HUES64 (cell line): ENCODE measurements around the gene SFR1.

Source experiments
- H3K27ac ChIP-seq: 2 replicates; pipeline ENCODE4 v1.7.0; 2013; ENCODE audit warnings: low read depth, low read length, inconsistent platforms
- H3K27me3 ChIP-seq: 2 replicates; pipeline ENCODE4 v1.6.1; 2013; ENCODE audit warnings: mild to moderate bottlenecking, low read length; ENCODE audit not compliant: insufficient read depth
- H3K36me3 ChIP-seq: 2 replicates; pipeline ENCODE4 v1.6.1; 2013; ENCODE audit warnings: mild to moderate bottlenecking, low read length; ENCODE audit not compliant: insufficient read depth
- H3K4me1 ChIP-seq: 2 replicates; pipeline ENCODE4 v1.6.1; 2013; ENCODE audit warnings: mild to moderate bottlenecking, low read length, moderate library complexity; ENCODE audit not compliant: insufficient read depth
- H3K4me3 ChIP-seq: 2 replicates; pipeline ENCODE4 v1.5.1; 2013; ENCODE audit warnings: mild to moderate bottlenecking, low read length, moderate library complexity
- H3K9ac ChIP-seq: 2 replicates; pipeline ENCODE4 v1.6.1; 2013; ENCODE audit warnings: mild to moderate bottlenecking, low read depth, low read length
- H3K9me3 ChIP-seq: 2 replicates; pipeline ENCODE4 v1.6.1; 2013; ENCODE audit warnings: low read depth, low read length; ENCODE audit not compliant: insufficient read depth
- WGBS: fragments of 150-250, 120-280 bp; methylation state at CpG from one replicate; pipeline ENCODE4 v1.1.7; 2013; ENCODE audit warnings: missing lambda C conversion rate; 5-methylcytosine and 5-hydroxymethylcytosine counted together

Gene SFR1

GRCh38 chr10:104089621-104090020, 32.4 kb upstream of the SFR1 start:
- Histone ChIP-seq H3K4me3 (no peak overlapping the region), H3K4me1 (peaks cover 26% of the 10 kb centered on the region), H3K36me3 (no peaks in the 10 kb centered on the region), H3K27ac (no peak overlapping the region), H3K27me3 (no peaks in the 10 kb centered on the region), H3K9ac (no peak overlapping the region), H3K9me3 (no peaks in the 10 kb centered on the region)
- WGBS = 84% methylated on average over 3 of the region's 3 CpGs

- Histone ChIP-seq H3K9ac (no peak overlapping the region), H3K4me1 (peaks cover 17% of the 10 kb centered on the region), H3K36me3 (no peaks in the 10 kb centered on the region), H3K4me3 (no peak overlapping the region), H3K27ac (no peak overlapping the region), H3K27me3 (no peaks in the 10 kb centered on the region), H3K9me3 (peaks cover 2% of the 10 kb centered on the region; the same call in 1 of the 2 replicates)
- WGBS = 67% methylated on average over 2 of the region's 2 CpGs
Measured at GRCh38 chr10:104090611-104091010, 31.4 kb upstream of the SFR1 start.

GRCh38 chr10:104092749-104093148, 29.2 kb upstream of the SFR1 start:
- peaks cover 17% of the 10 kb centered on the region for H3K9me3 ChIP-seq
- no peaks in the 10 kb centered on the region for H3K36me3 ChIP-seq
- no peaks in the 10 kb centered on the region for H3K27me3 ChIP-seq
- peaks cover 16% of the 10 kb centered on the region for H3K4me1 ChIP-seq
- H3K27ac ChIP-seq = no peak overlapping the region
- no peak overlapping the region for H3K9ac ChIP-seq
- no peak overlapping the region for H3K4me3 ChIP-seq

GRCh38 chr10:104096692-104097091, 25.3 kb upstream of the SFR1 start:
- Histone ChIP-seq H3K4me3 (no peak overlapping the region), H3K9me3 (peaks cover 17% of the 10 kb centered on the region), H3K27ac (no peak overlapping the region), H3K9ac (no peak overlapping the region), H3K4me1 (no peaks in the 10 kb centered on the region), H3K36me3 (no peaks in the 10 kb centered on the region), H3K27me3 (no peaks in the 10 kb centered on the region)
- WGBS = 98% methylated on average over 2 of the region's 2 CpGs

- Histone ChIP-seq H3K36me3 (no peaks in the 10 kb centered on the region), H3K4me1 (no peaks in the 10 kb centered on the region), H3K9me3 (peaks cover 17% of the 10 kb centered on the region), H3K9ac (no peak overlapping the region), H3K27me3 (no peaks in the 10 kb centered on the region), H3K4me3 (no peak overlapping the region), H3K27ac (no peak overlapping the region)
- WGBS = 94% methylated on average over 2 of the region's 4 CpGs
Measured at GRCh38 chr10:104098358-104098925, 23.5 kb upstream of the SFR1 start.

- Histone ChIP-seq H3K4me3 (no peak overlapping the region), H3K36me3 (no peaks in the 10 kb centered on the region), H3K27ac (no peak overlapping the region), H3K4me1 (no peaks in the 10 kb centered on the region), H3K9ac (no peak overlapping the region), H3K27me3 (no peaks in the 10 kb centered on the region), H3K9me3 (peaks cover 17% of the 10 kb centered on the region)
- no CpG with 5 or more reads among the region's 3 CpGs for WGBS
Measured at GRCh38 chr10:104099269-104099668, 22.7 kb upstream of the SFR1 start.

- Histone ChIP-seq H3K27me3 (no peaks in the 10 kb centered on the region), H3K36me3 (no peaks in the 10 kb centered on the region), H3K27ac (no peak overlapping the region), H3K4me3 (no peak overlapping the region), H3K9me3 (peaks cover 17% of the 10 kb centered on the region), H3K4me1 (no peaks in the 10 kb centered on the region), H3K9ac (no peak overlapping the region)
Measured at GRCh38 chr10:104099941-104100340, 22.0 kb upstream of the SFR1 start.

- H3K27ac ChIP-seq = no peak overlapping the region
- no CpG with 5 or more reads among the region's 1 CpG for WGBS
- no peaks in the 10 kb centered on the region for H3K27me3 ChIP-seq
- peaks cover 13% of the 10 kb centered on the region for H3K9me3 ChIP-seq
- no peak overlapping the region for H3K4me3 ChIP-seq
- H3K4me1 ChIP-seq = no peaks in the 10 kb centered on the region
- no peak overlapping the region for H3K9ac ChIP-seq
- no peaks in the 10 kb centered on the region for H3K36me3 ChIP-seq
Measured at GRCh38 chr10:104100795-104101194, 21.2 kb upstream of the SFR1 start.

GRCh38 chr10:104101902-104102301, 20.1 kb upstream of the SFR1 start:
- Histone ChIP-seq H3K27me3 (no peaks in the 10 kb centered on the region), H3K27ac (no peak overlapping the region), H3K4me1 (no peaks in the 10 kb centered on the region), H3K36me3 (no peaks in the 10 kb centered on the region), H3K9me3 (peaks cover 7% of the 10 kb centered on the region), H3K4me3 (no peak overlapping the region), H3K9ac (no peak overlapping the region)
- WGBS = 88% methylated on average over 1 of the region's 1 CpG

- Histone ChIP-seq H3K4me3 (no peak overlapping the region), H3K27me3 (no peaks in the 10 kb centered on the region)
Measured at GRCh38 chr10:104103956-104104355, 18.0 kb upstream of the SFR1 start.

GRCh38 chr10:104104418-104104817, 17.6 kb upstream of the SFR1 start:
- H3K9ac ChIP-seq = no peak overlapping the region
- WGBS = 0% methylated on average over 1 of the region's 1 CpG

More at GRCh38 chr10:104103956-104104355, 18.0 kb upstream of the SFR1 start:
- H3K36me3 ChIP-seq = no peaks in the 10 kb centered on the region
- H3K9ac ChIP-seq = no peak overlapping the region
- H3K9me3 ChIP-seq = no peaks in the 10 kb centered on the region
- no peaks in the 10 kb centered on the region for H3K4me1 ChIP-seq
- 82% methylated on average over 1 of the region's 1 CpG for WGBS
- no peak overlapping the region for H3K27ac ChIP-seq

GRCh38 chr10:104104926-104105325, 17.0 kb upstream of the SFR1 start:
- Histone ChIP-seq H3K27ac (no peak overlapping the region), H3K9ac (no peak overlapping the region), H3K36me3 (no peaks in the 10 kb centered on the region), H3K27me3 (no peaks in the 10 kb centered on the region), H3K4me3 (no peak overlapping the region), H3K9me3 (no peaks in the 10 kb centered on the region), H3K4me1 (no peaks in the 10 kb centered on the region)
- 90% methylated on average over 2 of the region's 2 CpGs for WGBS

More at GRCh38 chr10:104104418-104104817, 17.6 kb upstream of the SFR1 start:
- H3K4me3 ChIP-seq = no peak overlapping the region
- H3K4me1 ChIP-seq = no peaks in the 10 kb centered on the region
- no peaks in the 10 kb centered on the region for H3K9me3 ChIP-seq
- no peaks in the 10 kb centered on the region for H3K27me3 ChIP-seq
- no peaks in the 10 kb centered on the region for H3K36me3 ChIP-seq
- H3K27ac ChIP-seq = no peak overlapping the region
